ENCODE data around the gene NRSN1. TPM values are rescaled to one million over a fixed set of nuclear protein-coding genes. Genes with fewer than 3 reads are reported as not detected.

The NRSN1 gene
- total RNA-seq, 1 experiment from 2014 or later, result not detected

Other genes starting within 250 kb of the NRSN1 start
- gene DCDC2, start 231.8 kb downstream of the NRSN1 start, total RNA-seq (2014; rRNA removed; shearing (Covaris generic)), result 0.24 and 0.51 TPM in 2 replicates